OCI-LY3 (cell line): ENCODE results near the gene FSTL4.

Experiments
- EZH2phosphoT487 ChIP-seq: fragments of 200-600 bp; shearing (Covaris generic); IDR thresholded peaks from 2 replicates; pipeline ENCODE4 v1.6.1; 2018; ENCODE audit warnings: antibody characterized with exemption, mixed run types, low read depth
- TF ChIP-seq, protein P1 (sequence below): fragments of 200-600, 300-600 bp; sonication (generic); IDR thresholded peaks from 2 replicates; pipeline ENCODE4 v1.5.1; 2014; ENCODE audit warnings: antibody characterized with exemption, low read length, low read depth

DNA sequence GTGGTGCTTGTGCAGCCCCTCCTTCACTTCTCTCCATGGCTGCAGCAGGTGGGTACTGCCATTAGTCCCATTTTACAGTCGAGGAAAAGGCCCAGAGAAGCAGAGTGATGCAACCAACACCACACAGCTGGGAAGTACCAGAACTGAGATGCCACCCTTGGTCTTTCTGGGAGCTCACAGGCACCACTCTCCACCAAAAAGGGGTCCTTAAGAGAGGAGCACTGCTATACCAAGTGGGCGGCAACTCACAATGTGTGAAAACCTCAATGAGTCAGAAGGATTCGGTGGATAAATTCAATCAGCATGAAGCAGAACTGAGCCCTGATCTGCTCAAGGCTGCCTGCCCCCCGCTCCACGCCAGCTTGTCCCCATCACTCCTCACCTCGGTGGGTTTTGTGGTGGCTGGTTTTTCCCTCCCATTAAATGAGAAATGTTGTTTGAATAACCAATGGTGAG lies 213.7 kb downstream of the FSTL4 start:
- TF ChIP-seq, protein P1, sequence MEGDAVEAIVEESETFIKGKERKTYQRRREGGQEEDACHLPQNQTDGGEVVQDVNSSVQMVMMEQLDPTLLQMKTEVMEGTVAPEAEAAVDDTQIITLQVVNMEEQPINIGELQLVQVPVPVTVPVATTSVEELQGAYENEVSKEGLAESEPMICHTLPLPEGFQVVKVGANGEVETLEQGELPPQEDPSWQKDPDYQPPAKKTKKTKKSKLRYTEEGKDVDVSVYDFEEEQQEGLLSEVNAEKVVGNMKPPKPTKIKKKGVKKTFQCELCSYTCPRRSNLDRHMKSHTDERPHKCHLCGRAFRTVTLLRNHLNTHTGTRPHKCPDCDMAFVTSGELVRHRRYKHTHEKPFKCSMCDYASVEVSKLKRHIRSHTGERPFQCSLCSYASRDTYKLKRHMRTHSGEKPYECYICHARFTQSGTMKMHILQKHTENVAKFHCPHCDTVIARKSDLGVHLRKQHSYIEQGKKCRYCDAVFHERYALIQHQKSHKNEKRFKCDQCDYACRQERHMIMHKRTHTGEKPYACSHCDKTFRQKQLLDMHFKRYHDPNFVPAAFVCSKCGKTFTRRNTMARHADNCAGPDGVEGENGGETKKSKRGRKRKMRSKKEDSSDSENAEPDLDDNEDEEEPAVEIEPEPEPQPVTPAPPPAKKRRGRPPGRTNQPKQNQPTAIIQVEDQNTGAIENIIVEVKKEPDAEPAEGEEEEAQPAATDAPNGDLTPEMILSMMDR, result no peak
- no peak for TF ChIP-seq EZH2phosphoT487
